Loucy (cell line): ENCODE measurements around the gene ALX3.

ENCODE experiments used
- H2AFZ ChIP-seq: fragments of 200-600 bp; sonication (generic); 2 replicates; pipeline ENCODE4 v1.6.0; 2016; ENCODE audit warnings: antibody characterized with exemption, mild to moderate bottlenecking, low read length, moderate library complexity
- H3F3A ChIP-seq: fragments of 200-600 bp; 2 replicates; pipeline ENCODE4 v1.6.0; 2016; ENCODE audit warnings: antibody characterized with exemption, low read depth, mild to moderate bottlenecking
- H3K27me3 ChIP-seq: fragments of 200-600 bp; sonication (generic); 2 replicates; pipeline ENCODE4 v1.6.1; 2014; ENCODE audit warnings: low read length, mild to moderate bottlenecking; ENCODE audit not compliant: insufficient read depth, poor library complexity, severe bottlenecking
- H3K36me3 ChIP-seq: fragments of 200-600 bp; sonication (generic); 2 replicates; pipeline ENCODE4 v1.6.1; 2016; ENCODE audit warnings: low read length; ENCODE audit not compliant: insufficient read depth
- H3K4me1 ChIP-seq: fragments of 200-600 bp; sonication (generic); 2 replicates; pipeline ENCODE4 v1.5.1; 2014; ENCODE audit warnings: low read length, mild to moderate bottlenecking; ENCODE audit not compliant: insufficient read depth, poor library complexity, severe bottlenecking
- H3K4me2 ChIP-seq: fragments of 200-600 bp; sonication (generic); 2 replicates; pipeline ENCODE4 v1.6.0; 2014; ENCODE audit warnings: antibody characterized with exemption, low read length, low read depth, mild to moderate bottlenecking; ENCODE audit not compliant: poor library complexity, severe bottlenecking
- H3K4me3 ChIP-seq: fragments of 200-600 bp; sonication (generic); 2 replicates; pipeline ENCODE4 v1.5.1; 2014; ENCODE audit warnings: low read length, mild to moderate bottlenecking, mixed read lengths; ENCODE audit not compliant: poor library complexity, severe bottlenecking
- H3K79me2 ChIP-seq: fragments of 200-600 bp; sonication (generic); 2 replicates; pipeline ENCODE4 v1.6.1; 2014; ENCODE audit warnings: low read length; ENCODE audit not compliant: insufficient read depth
- H3K9ac ChIP-seq: fragments of 200-600 bp; sonication (generic); 2 replicates; pipeline ENCODE4 v1.6.0; 2014; ENCODE audit warnings: mild to moderate bottlenecking, low read depth, low read length, moderate library complexity; ENCODE audit not compliant: poor library complexity, severe bottlenecking
- H3K9me2 ChIP-seq: fragments of 200-600 bp; sonication (generic); replicated peaks from 2 replicates; pipeline ENCODE4 v1.6.1; 2016; ENCODE audit warnings: low read depth, low read length, mixed read lengths
- H3K9me3 ChIP-seq: fragments of 200-600 bp; sonication (generic); 2 replicates; pipeline ENCODE4 v1.6.1; 2014; ENCODE audit warnings: mild to moderate bottlenecking, antibody characterized with exemption, low read length, low read depth; ENCODE audit not compliant: insufficient read depth
- H4K20me1 ChIP-seq: fragments of 200-600 bp; sonication (generic); 2 replicates; pipeline ENCODE4 v1.6.0; 2014; ENCODE audit warnings: antibody characterized with exemption, low read length, mild to moderate bottlenecking; ENCODE audit not compliant: insufficient read depth, poor library complexity, severe bottlenecking
- CTCF ChIP-seq: fragments of 200-600 bp; sonication (generic); conservative IDR thresholded peaks from 2 replicates; pipeline ENCODE4 v1.5.1; 2014; ENCODE audit warnings: mild to moderate bottlenecking, antibody characterized with exemption, low read length
- EZH2phosphoT487 ChIP-seq: fragments of 200-600 bp; IDR thresholded peaks from 2 replicates; pipeline ENCODE4 v1.6.1; 2018; ENCODE audit warnings: antibody characterized with exemption, mild to moderate bottlenecking, moderate library complexity, borderline replicate concordance

Gene ALX3

GRCh38 chr1:110060034-110060661 is 10.3 kb downstream of the ALX3 start:
- Histone ChIP-seq H3K4me3 (no peak overlapping the region), H3K9me3 (no peaks in the 10 kb centered on the region), H3K4me1 (no peaks in the 10 kb centered on the region), H4K20me1 (no peaks in the 10 kb centered on the region), H3K9ac (no peak overlapping the region), H3F3A (no peaks in the 10 kb centered on the region), H3K36me3 (peaks cover 23% of the 10 kb centered on the region; the same call in 1 of the 2 replicates), H3K4me2 (no peak overlapping the region), H3K27me3 (no peaks in the 10 kb centered on the region), H3K79me2 (no peaks in the 10 kb centered on the region), H3K9me2 (no peaks in the 10 kb centered on the region), H2AFZ (no peak overlapping the region)
- TF ChIP-seq EZH2phosphoT487, result no peak
- peak; percentile 95 for TF ChIP-seq CTCF

GRCh38 chr1:110059133-110059863 is 11.2 kb downstream of the ALX3 start:
- H3K9me2 ChIP-seq, result no peaks in the 10 kb centered on the region
- TF ChIP-seq EZH2phosphoT487 (no peak), CTCF (no peak)
- no peak overlapping the region for H3K4me3 ChIP-seq
- H3K9me3 ChIP-seq, result no peaks in the 10 kb centered on the region
- H3K9ac ChIP-seq, result no peak overlapping the region
- peaks cover 31% of the 10 kb centered on the region; the same call in 1 of the 2 replicates for H3K36me3 ChIP-seq
- peaks cover 2% of the 10 kb centered on the region for H4K20me1 ChIP-seq
- no peaks in the 10 kb centered on the region for H3F3A ChIP-seq
- no peaks in the 10 kb centered on the region for H3K4me1 ChIP-seq
- no peaks in the 10 kb centered on the region for H3K27me3 ChIP-seq
- H3K4me2 ChIP-seq, result no peak overlapping the region
- H2AFZ ChIP-seq, result no peak overlapping the region
- no peaks in the 10 kb centered on the region for H3K79me2 ChIP-seq

GRCh38 chr1:110058591-110058990 is 11.9 kb downstream of the ALX3 start:
- peaks cover 38% of the 10 kb centered on the region; the same call in 1 of the 2 replicates for H3K36me3 ChIP-seq
- no peaks in the 10 kb centered on the region for H3K79me2 ChIP-seq
- no peaks in the 10 kb centered on the region for H3K4me1 ChIP-seq
- H4K20me1 ChIP-seq, result peaks cover 6% of the 10 kb centered on the region
- no peaks in the 10 kb centered on the region for H3K9me3 ChIP-seq
- H2AFZ ChIP-seq, result no peak overlapping the region
- H3K4me2 ChIP-seq, result no peak overlapping the region
- TF ChIP-seq CTCF (no peak), EZH2phosphoT487 (no peak)
- H3F3A ChIP-seq, result no peaks in the 10 kb centered on the region
- no peak overlapping the region for H3K4me3 ChIP-seq
- no peaks in the 10 kb centered on the region for H3K27me3 ChIP-seq
- no peaks in the 10 kb centered on the region for H3K9me2 ChIP-seq
- H3K9ac ChIP-seq, result no peak overlapping the region
